T-helper 9 cell (primary cell): ENCODE measurements around the gene KBTBD13.
"Not testable (repeated sequence)": the region's sequence is repeated elsewhere in the genome, so short reads cannot be mapped to it uniquely, and the experiment has no call there.

ENCODE experiments used
- DNase-seq: peaks from one replicate; pipeline ENCODE4 v3.0.0-alpha.2; 2020

KBTBD13 gene

DNA sequence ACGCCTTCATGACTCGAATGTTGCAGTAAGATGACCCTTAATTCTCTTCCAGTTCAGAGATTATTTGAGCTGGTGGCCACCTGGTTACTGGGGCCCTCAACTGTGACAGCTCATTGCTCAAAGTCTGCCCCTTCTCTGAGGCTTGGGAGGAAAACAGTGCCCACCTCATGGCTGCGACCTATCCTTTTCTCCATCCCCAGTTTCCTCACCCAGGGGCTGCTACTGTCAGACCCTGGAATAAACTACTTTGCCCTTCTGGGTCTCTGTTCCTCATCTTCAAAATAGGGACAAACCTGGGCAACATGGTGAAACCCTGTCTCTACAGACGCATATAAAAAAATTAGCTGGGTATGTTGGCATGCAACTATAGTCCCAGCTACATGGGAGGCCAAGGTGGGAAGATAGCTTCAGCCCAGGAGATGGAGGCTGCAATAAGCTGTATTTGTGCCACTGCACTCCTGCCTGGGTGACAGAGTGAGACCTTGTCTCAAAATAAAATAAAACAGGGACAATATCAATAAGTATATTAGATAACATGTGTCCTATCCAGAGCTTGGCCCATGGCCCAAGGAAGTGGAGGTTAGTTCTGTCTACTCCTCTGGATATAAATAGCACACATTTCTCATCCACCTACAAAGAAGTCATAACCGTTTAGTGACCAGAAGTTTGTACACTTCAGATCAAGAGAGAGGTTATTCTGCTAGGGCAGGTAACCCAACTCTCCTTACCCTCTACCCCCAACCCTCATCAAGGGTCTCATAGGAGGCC lies 6.6 kb upstream of the KBTBD13 start:
- DNase-seq, result no peak

DNA sequence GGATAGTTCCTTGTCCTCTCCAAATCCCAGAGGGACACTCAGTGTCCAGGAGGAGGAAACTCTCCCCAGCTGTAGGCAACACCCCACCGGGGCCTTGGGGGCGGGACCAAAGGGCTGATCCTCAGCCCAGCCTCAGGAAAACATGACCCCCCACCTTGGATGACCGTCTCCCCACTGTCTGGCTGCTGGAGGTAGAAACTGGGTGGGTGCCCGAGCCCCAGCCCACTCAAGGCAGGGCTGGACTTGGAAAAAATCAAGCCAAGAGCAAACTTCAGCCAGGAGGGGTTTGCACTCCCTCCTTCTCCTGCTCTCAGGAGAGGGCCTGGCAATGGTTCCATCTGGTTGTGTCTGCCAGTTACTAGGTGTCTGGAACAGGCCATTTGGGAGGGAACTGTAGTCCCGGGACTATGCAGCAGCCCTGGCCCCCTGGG lies 5.2 kb upstream of the KBTBD13 start:
- no peak for DNase-seq

DNA sequence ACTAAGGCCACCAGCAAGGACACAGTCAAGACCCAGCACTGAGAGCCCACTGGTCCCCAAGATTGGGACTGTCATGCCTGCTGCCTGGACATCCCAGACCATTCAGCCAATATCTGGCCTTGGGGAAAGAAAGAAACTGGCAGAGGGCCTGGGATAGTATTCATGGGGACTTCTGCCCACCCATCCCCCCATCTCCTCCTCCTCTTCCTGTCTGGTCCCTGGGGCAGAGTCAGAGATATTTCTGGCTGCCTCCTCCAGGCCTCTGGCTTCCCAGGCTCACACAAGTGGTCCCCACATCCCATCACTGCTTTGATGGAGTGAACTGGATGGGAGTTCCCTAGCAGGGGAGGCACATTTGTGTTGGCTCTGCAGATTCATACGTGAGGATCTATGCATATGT lies 4.5 kb upstream of the KBTBD13 start:
- DNase-seq, result no peak

DNA sequence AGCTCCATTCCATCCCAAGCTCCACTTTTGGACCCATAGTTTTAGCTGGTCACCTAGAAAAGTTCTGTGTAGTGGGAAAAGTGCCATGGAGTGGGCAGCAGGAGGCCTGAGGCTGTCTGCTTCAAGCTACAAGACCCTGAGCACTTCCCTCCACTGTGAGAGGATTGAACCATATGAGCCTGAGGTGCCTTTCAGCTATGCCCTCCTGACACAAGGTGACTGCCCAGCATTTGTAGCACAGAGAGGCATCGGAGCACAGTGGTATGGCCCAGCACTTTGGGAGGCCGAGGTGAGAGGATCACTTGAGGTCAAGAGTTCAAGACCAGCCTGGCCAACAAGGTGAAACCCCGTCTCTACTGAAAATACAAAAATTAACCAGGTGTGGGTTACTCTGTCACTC lies 3.9 kb upstream of the KBTBD13 start:
- DNase-seq, result no peak

DNA sequence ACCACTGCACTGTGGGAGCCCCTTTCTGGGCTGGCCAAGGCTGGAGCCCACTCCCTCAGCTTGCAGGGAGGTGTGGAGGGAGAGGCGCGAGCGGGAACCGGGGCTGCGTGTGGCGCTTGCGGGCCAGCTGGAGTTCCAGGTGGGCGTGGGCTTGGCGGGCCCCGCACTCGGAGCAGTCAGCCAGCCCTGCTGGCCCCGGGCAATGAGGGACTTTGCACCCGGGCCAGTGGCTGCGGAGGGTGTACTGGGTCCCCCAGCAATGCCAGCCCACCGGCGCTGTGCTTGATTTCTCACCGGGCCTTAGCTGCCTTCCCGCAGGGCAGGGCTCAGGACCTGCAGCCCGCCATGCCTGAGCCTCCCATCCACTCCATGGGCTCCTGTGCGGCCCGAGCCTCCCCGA lies 1.6 kb upstream of the KBTBD13 start:
- not testable (repeated sequence) for DNase-seq

DNA sequence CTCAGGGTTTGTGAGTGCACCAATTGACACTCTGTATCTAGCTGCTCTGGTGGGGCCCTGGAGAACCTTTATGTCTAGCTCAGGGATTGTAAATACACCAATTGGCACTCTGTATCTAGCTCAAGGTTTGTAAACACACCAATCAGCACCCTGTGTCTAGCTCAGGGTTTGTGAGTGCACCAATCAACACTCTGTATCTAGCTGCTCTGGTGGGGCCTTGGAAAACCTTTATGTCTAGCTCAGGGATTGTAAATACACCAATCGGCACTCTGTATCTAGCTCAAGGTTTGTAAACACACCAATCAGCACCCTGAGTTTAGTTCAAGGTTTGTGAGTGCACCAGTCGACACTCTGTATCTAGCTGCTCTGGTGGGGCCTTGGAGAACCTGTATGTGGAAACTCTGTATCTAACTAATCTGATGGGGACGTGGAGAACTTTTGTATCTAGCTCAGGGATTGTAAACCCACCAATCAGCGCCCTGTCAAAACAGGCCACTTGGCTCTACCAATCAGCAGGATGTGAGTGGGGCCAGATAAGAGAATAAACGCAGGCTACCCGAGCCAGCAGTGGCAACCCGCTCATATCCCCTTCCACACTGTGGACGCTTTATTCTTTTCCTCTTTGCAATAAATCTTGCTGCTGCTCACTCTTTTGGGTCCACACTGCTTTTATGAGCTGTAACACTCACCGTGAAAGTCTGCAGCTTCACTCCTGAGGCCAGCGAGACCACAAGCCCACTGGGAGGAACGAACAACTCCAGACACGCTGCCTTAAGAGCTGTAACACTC lies 745 bp upstream of the KBTBD13 start:
- not testable (repeated sequence) for DNase-seq

DNA sequence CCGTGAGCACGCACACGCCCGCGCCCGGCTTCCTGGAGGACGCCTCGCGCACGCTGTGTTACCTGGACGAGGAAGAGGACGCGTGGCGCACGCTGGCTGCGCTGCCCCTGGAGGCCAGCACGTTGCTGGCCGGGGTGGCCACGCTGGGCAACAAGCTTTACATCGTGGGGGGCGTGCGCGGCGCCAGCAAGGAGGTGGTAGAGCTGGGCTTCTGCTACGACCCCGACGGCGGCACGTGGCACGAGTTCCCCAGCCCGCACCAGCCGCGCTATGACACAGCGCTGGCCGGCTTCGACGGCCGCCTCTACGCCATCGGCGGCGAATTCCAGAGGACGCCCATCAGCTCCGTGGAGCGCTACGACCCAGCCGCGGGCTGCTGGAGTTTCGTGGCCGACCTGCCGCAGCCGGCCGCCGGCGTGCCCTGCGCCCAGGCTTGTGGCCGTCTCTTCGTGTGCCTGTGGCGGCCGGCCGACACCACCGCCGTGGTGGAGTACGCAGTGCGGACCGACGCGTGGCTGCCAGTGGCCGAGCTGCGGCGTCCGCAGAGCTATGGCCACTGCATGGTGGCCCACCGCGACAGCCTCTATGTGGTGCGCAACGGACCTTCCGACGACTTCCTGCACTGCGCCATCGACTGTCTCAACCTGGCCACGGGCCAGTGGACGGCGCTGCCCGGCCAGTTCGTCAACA lies 890 bp downstream of the KBTBD13 start:
- no peak for DNase-seq

DNA sequence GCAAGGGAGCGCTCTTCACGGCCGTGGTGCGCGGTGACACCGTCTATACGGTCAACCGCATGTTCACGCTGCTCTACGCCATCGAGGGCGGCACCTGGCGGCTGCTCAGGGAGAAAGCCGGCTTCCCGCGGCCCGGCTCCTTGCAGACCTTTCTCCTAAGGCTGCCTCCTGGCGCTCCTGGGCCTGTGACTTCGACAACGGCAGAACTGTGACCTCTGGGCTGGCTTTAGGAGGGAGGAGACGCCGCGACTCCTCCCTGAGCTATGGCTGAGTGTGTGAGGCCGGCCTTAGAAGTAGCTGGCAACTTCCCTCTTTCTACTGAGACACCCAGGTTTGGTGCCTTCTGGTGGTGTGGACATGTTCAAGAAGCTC lies 1.4 kb downstream of the KBTBD13 start:
- peak; percentile 23 for DNase-seq

DNA sequence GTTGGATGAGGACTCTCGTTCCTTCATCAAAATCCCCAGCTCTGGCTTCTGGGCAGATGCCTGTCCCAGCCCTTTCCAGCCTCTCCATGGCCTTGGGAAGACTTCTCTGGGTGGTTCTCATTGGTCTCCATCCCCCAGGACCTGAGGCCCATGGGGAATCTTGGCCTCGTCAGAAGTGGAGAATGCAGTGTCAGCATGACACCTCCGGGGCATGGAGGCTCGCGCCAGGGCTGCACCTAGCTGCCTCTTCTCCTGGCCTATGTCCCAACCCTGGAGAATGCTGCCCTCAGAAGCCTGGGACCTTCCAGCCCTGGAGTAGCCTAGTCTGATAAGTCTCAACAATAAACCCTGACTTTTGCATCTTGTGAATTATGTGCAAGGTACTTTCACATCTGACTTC lies 3.0 kb downstream of the KBTBD13 start:
- no peak for DNase-seq

DNA sequence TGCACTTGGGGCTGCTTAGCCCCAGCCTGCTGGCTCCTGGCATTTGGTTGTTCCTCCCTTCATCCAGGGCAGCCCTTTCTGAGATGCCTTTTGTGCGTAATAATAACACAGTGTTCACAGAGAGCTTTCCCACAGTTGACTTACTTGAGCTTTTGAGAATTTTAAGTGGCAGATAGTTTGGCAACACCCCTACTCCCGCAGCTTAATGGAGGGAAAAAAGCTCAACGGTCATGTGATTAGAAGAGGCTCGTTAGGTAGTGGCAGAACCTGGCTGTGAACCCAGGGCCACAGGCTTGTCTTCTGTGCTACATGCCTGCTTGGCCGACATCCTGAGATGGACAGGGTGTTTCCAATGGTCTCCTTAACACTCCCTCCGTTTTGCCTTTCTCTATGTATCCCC lies 4.7 kb downstream of the KBTBD13 start:
- DNase-seq, result no peak

DNA sequence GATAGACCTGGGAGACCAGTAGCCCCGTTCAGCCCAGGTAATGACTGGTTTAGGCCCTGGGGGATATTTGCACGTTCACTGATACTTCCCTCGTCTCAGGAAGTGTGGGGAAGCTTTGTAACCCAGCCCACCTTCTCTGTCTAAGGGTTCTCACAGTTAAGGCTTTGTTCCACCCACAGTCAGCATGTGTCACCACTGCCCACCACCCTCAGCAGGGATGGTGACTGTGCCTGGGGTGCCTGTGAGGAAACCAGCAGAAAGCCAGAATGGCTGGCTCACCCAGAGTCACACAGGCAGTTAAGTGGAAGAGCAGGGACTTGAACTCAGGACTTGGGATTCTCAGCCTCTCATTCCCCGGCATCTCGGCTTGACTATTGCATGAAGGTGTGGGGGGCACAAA lies 5.2 kb downstream of the KBTBD13 start:
- DNase-seq, result no peak

DNA sequence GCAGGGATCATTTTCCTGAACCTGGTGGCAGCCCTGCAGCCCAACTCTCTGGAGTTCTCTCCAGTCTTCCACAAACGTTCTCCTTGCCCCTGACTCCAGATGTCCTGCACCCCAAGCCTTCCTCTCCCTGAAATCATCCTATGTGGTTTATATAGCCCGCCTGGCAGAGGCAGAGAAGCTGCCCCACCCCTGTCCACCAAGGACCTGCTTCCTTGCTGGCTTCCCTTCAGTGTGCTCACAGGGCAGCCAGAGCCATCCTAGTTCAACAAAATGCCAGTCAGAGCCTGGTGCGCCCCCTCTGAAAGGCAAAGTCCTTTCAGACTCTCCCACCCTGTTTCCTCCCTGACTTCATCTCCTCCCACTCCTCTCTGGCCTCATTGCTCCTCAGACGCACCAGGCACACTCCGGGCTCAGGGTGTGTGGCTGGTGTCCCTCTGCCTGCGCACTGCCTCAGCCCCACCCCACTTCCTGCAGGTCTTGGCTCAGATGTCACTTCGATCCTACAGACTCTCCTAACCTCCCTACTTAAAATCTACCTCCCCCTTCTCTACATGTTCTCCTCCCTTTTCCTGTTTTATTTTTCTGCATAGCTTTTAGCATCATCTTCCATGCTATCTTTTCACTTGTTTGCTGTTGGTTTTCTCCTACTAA lies 5.9 kb downstream of the KBTBD13 start:
- no peak for DNase-seq

DNA sequence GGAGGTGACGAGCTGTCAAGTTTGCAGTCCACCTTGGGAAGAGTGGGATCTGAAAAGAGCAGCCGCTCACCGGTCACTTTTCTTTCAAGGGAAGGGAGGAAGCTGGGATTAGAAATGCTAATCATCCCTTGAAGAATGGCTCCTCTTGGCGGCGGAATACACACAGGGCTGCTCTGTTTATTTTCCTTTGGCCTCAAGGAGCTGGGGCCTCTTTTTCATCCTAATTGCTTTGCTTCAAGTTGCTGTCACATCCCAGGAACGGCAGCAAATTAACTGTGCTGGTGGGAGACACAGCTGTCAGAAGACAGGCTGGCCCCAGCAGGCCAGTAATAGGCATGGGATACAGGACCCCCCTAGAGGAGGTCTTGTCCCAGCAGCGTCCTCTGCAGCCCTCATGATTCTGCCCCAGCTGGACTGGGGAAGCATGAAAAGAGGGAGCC lies 6.7 kb downstream of the KBTBD13 start:
- no peak for DNase-seq

DNA sequence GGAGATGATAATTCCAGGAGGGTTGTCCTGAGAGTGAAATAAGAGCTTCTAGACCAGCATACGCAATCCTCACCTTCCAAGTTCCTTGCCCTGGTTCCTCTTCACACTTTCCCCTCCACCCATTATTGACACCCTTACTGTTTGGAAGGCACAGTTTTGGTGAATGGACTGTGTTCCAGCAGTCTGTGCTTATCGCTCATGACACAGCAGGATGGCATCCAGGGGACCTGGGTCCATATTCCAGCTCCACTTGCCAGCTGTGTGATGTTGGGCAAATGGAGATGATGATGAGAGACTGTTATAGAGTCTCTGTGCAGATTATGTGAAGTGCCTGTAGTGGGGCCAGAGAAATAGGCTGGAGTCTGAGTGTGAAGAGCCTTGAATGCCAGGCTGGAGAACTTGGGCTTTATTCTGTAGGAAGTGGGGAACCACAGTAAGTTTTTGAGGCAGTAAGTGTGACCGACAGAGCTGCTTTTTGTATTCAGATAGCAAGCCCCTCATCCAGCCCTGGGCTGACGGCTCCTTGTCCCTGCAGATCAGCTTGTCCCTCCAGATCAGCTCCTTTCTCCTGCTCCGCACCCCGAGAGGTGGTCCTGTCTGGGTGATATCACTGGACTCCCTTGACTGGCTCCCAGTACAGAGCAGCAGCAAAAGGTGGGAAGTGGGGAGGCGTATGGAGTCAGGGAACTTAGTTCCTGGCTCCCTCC lies 8.1 kb downstream of the KBTBD13 start:
- DNase-seq, result no peak

DNA sequence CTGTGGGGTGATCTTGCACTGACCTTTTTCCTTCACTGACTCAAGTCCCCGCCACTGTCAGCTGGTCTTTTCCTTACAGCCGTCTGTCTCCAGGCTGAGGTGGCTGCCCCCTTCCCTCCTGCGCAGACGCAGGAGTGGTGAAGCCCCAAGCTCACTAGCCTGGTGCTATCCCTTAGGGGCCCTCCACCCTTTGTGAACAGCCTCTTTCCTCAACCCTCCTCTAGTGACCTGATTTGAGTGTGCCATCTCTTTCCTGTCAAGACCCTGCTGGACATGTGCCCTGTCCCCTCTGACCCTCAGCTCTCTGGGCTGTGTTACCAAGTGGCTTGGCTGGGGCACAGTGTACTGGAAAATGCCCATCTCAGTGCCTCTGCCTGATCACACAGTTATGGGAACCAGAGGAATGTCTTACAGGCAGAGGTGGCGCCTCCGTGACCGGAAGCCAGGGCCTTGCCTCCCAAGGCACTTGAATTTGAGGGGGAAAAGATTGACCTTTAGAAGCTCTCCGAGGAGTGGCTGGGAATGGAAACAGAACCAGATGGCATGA lies 8.7 kb downstream of the KBTBD13 start:
- no peak for DNase-seq

DNA sequence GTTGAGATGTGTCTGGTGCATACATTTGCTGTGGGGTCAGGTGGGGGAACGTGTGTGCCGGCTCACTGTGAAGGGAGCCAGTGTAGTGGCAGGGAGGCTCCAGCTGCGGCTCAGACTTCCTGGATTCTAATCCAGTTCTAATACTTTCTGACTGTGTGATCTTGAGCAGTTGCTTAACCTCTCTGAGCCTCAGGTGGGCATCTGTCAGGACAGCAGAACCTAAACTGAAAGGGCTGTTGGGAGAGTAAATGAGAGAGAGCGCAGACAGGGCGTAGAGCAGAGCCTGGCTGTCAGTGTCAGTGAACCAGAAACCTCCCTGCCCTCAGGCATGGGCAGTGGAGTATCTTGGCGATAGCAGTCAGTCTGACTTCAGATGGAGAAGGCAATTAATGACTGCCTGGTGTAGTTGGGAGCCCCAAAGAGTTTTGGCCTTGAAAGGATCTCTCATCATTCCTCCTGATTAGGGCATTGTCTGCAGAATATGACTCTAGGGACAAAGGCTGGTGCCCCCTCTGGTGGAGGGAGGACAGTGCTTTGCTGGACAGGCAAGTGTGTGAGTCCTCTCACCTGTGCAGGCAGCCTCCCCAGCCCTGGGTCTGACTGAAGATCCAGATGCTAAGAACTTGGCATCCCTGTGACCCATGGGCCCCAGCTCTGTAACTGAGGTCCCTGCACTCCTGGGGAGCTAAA lies 9.6 kb downstream of the KBTBD13 start:
- no peak for DNase-seq

DNA sequence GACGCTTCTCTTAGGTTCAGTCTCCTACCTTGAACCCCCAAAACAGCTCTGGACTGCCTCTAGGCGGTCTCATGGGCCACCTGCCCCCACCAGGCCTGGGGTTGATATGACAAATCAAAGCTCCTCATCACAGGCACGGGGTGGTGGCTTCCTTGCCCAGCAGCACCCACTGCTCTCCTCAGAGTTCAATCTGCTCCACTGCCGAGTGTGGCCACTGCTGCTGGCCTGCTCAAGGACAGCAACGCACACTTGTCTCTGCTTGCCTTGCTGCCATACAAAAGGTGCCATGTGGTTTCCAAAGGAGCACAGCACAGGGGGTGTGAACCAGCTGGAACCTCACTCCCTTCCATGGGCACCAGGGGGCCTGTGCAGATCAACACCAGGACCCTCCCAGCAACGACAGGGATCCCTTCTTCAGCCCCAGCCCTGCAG lies 10.2 kb downstream of the KBTBD13 start:
- DNase-seq, result no peak

DNA sequence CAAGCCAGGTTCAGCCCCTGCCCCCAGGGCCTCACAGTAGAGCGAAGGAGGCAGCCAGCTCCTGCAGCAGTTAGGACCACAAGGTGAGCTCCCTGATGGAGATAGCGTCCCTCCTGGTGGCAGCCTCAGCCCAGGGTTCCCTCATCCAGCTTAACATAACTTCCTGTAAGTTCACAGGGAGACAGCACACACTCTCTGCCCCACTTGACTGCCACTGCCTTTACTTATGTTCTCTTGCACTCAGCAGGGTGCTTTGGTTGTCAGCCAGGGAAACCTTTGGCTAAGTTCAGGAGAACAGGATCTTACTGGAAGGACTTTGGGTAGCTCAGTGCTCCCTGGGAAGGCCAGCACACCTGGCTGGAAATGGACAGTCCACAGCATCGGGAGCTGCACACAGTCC lies 10.9 kb downstream of the KBTBD13 start:
- DNase-seq, result no peak

DNA sequence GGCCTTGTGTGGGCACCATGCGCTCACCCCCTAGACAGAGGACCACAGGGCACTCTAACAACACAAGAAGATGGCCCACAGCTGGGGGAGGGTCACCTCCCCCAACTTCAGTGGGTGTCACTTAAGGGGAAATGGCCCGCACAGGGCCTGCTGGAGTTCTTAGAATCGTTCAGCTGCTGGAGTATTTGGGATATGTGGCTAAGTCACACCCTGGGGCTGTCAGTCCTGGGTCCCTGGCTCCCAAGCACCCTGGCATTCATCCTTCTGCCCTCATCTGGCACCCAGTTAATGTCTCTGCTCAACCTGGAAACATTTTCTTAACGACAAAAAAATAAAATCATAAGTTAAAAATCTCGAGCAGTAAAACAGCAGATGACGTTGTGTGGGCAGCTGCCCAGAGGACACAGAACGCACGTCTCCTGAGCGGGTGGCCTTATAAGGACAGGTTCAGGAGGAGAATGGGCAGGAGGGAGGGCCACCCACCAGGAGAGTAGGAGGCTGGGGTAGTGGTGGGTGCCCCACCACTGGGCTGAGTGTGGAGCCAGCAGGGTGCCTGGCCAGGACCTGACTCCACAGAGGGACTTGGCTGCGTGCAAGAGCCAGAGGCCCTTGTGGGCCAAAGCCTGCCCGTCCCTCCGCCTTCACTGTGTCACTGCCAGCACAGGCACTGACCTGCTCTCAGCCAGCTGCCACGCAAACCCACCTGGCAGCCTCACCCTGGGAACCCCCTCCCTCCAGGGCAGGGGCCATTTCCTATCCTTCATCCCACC lies 11.5 kb downstream of the KBTBD13 start:
- no peak for DNase-seq

DNA sequence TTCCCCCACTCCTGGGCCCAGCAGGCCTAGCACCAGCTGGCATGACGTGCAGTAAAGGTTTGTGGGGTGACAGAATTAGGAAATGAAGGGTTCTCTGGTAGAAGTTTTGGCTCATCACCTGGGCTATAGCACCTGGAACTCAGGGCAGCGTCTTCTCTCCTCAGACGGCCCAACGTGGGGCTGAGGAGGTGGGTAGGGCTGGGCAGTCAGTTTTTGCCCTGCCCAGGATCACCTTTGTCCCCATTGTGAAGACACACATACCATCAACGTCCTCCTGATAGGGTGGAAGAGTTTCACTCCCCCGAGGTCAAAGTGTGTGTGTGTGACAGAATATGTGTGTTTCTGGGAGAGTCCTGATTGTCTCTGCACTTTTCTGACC lies 12.1 kb downstream of the KBTBD13 start:
- no peak for DNase-seq
